ENCODE data around the gene CDH22.

DNA sequence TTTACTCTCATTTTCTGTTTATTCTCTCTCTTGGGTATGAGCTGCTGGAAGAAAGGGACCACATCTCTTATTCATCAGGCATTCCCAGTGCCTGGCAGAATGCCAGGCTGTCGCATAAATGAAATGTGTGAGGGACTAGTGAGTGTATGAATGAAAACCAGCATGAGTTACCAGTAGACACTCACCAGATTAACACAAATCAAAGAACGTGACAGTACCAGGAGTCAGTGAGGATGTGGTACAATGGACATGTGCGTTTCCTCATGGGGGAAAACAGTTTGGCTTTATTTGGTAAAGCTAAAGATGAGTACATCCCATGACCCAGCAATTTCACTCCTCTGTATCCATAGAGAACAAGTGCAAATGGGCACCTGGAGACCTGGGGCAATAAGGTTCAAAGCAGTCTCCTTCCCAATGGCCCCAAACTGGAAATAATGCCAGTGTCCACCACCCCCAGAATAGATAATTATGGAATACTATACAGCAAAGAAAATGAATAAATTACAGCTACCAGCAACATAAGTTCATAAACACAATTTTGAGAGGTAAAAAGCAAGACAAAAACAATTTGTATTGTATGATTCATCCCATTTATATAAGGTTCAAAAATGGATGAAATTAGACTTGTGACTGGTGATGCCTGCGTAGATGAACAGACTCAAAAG, 93.3 kb downstream of the CDH22 start:
- no peak for TF ChIP-seq CTCF (IDR thresholded peaks at IDR 0.05)
- no peak for TF ChIP-seq POLR2A (IDR thresholded peaks at IDR 0.05)
